Neural cell (in vitro differentiated cells): Measurements from ENCODE around the gene FFAR2.

Experiments used
- CTCF ChIP-seq: fragments of 450-650 bp; IDR thresholded peaks from 2 replicates; pipeline ENCODE4 v1.5.1; 2014; ENCODE audit warnings: antibody characterized with exemption, mild to moderate bottlenecking, moderate library complexity; ENCODE audit not compliant: poor library complexity, severe bottlenecking
- EZH2 ChIP-seq: fragments of 200-600, 300-800 bp; shearing (Covaris generic), sonication (generic); IDR thresholded peaks from 2 replicates; pipeline ENCODE4 v1.6.1; 2014; ENCODE audit warnings: antibody characterized with exemption, low read length, borderline replicate concordance, mild to moderate bottlenecking; ENCODE audit not compliant: insufficient read depth, poor library complexity, severe bottlenecking

- TF ChIP-seq CTCF (no peak), EZH2 (no peak)
These were observed 14.6 kb upstream of the FFAR2 start for GRCh38 chr19:35433448-35433847.
